T-helper 9 cell (primary cell): Measurements from ENCODE around the gene MARS1.
A peak's percentile ranks its signal among the peaks of the same experiment; 100 is the strongest.

ENCODE experiments used
- DNase-seq: peaks from one replicate; pipeline ENCODE4 v3.0.0-alpha.2; 2020

Gene MARS1

GRCh38 chr12:57458665-57459054 lies 29.2 kb upstream of the MARS1 start:
- DNase-seq, result no peak

DNA sequence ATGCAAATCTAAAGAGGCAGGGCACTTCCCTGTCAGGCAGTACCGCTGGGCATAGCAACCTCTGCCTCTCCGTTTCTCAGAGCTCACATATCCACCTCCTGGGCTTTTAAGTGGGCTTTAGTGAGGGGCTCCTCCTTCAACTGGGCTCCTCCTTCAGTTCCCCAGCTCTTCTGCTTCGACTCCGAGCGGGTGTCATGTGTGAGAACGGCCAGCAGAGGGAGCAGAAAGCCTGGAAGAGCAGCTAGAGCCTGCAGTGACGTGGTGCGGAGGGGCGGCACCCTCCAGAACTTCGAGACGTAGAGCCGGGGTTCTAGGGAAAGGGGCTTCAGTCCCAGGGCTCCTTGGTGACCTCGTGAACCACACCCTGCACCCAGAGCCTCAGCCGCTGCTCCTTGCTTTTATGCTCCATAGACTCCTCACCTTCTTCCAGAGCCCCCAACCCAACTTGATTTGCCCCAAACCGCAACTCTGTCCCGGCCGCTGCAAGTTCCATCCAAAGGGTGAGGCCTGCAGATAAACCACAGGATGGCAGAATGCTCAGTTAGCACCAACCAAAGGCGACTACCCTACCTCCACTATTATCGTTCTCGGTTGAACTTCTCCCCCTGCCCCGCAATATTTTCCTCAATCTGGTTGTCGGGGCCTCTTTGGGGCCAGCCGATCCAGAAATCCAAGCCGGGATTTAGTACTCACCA lies 28.7 kb upstream of the MARS1 start:
- peak; percentile 88 for DNase-seq

DNA sequence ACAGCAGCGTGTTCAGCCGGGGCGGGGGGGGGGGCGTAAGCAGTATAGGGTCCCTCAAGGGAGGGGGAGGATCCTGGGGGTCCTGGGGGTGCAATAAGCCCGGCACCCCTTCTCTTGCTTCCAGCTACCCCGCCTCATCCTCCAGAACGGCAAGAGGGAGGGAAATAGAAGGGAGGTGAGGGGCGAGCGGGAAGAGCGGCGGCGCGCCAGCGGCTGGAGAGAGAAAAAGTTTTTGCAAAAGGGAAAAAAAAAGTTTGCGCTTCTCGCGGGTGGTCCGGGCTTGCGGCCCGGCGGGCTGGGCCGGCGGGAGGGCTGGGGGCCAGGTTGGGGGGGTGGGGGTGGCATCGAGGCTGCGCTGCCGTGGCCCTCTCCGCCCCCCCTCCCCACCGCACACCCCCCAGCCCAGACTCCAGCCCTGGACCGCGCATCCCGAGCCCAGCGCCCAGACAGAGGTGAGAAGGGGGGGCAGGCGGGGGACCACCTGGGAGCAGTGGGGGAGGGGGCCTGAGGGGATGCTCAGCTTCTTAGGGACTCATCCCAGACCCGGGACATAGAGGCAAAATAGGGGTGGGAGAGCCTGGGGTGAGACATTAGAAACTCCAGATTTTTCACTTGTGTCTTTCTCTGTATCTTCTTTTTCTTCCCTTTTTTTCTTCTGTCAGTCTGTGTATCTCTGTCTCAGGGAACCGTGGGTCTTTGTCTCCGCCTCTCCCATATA lies 28.0 kb upstream of the MARS1 start, which contains the start of gene GLI1:
Gene GLI1 (plus strand): TSS at position 36 of the 718 bp plus-strand sequence. CDS start 3,907 bp downstream, outside the sequence.
- DNase-seq, result no peak

GRCh38 chr12:57460468-57460784 lies 27.4 kb upstream of the MARS1 start:
- DNase-seq, result no peak

- no peak for DNase-seq
Observed at GRCh38 chr12:57460841-57461275, 27.0 kb upstream of the MARS1 start.

DNA sequence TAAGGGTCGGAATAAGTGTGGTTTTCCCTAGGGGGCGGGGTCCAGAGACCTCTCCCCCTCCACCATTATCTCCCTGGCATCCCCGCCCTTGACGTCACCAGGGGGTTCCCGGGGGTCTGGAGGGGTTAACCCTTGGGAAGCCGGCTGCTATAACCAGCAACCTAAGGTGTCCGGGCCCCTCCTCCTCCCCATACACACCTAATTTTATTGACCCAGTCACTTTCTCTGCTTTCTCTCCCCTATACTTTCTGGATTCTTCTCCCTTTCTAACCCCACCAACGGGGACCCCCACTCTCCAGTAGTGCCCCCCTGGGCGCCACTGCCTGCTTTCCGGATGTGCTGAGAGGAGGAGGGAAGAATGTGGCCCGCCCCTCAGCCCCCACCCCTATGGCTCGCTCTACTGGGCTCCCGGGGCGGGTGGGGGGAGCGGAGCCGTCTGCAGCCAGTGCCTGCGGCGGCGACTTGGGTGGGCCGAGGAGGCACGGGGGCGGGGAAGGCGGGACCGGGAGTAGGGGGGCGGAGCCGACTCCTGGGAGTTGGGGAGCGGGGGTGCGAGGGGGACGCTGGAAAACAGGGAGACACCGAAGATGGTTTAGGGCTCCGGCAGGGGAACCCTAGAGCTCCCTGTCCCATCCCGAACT lies 26.5 kb upstream of the MARS1 start:
- peak; percentile 38 for DNase-seq

GRCh38 chr12:57461917-57462250 lies 26.0 kb upstream of the MARS1 start:
- DNase-seq, result no peak

- peak; percentile 87 for DNase-seq
Observed at GRCh38 chr12:57462251-57462911, 25.5 kb upstream of the MARS1 start.

- no peak for DNase-seq
Observed at GRCh38 chr12:57462912-57463253, 25.0 kb upstream of the MARS1 start.

DNA sequence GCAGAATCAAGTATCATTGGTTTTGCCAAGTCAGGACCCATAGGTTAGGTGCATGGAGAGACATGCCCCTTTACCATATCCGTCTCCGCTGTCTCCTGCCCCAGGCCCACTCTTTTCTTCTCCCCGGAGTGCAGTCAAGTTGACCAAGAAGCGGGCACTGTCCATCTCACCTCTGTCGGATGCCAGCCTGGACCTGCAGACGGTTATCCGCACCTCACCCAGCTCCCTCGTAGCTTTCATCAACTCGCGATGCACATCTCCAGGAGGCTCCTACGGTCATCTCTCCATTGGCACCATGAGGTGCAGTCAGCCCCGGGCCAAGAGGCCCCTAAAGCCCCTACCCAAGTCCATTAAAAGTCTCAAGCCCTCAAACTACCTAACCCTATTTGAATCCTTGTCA lies 23.3 kb upstream of the MARS1 start:
- DNase-seq, result no peak

- DNase-seq, result no peak
Observed at GRCh38 chr12:57465030-57465746, 22.7 kb upstream of the MARS1 start.

DNA sequence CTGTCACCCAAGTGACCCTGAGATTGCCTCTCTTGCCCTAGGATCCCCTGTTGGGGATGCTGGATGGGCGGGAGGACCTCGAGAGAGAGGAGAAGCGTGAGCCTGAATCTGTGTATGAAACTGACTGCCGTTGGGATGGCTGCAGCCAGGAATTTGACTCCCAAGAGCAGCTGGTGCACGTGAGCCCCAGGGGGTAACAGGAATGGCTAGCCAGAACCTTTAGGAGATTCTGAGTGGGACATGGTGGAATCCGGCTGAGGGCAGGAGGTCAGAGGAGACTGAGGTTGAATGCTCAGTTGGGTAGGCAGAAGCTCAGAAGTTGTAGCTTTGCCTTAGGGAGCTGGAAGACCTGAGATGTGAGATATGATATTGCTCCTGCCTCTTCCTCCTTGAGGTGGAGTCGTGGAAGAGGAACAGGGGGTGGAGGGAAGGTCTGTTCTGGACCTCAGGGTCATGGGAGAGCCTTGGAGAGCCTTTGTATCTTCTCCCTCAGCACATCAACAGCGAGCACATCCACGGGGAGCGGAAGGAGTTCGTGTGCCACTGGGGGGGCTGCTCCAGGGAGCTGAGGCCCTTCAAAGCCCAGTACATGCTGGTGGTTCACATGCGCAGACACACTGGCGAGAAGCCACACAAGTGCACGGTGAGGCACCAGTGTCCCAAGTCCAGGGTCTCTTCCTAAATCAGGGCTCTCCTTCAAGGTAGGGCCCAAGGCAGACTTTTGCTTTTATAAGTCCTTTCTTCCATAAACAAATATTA lies 21.9 kb upstream of the MARS1 start:
- DNase-seq, result no peak

DNA sequence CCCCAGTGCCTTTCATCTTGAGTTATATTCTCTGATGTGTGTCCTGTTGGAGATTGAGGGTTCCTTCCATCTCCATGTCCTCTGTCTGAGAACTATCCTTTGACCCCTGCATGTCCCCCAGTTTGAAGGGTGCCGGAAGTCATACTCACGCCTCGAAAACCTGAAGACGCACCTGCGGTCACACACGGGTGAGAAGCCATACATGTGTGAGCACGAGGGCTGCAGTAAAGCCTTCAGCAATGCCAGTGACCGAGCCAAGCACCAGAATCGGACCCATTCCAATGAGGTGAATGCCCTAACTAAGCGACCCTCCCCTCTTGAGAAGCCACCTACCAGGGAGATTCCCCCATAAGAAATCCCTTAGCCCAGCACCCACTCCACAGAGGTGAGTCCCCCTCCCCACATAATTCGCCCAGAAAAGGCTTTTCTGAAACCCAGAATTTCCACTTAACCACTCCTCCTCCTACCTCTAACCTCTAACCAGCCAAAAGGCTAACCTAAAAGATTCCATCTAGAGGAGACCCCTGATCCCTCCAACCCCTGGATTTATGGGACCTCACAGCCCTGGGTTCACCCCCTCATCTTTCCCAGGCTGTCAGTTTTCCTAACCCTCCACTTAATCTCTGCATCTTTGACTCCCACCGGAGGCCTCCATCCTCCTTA lies 20.5 kb upstream of the MARS1 start:
- DNase-seq, result no peak

DNA sequence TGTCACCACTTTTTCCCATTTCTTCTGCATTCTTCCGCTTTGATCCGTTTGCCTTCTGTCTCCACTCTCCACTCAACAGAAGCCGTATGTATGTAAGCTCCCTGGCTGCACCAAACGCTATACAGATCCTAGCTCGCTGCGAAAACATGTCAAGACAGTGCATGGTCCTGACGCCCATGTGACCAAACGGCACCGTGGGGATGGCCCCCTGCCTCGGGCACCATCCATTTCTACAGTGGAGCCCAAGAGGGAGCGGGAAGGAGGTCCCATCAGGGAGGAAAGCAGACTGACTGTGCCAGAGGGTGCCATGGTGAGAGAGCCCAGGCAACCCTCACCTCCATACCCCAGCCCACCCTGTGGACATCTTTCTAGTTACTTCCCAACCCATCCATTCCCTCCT lies 20.0 kb upstream of the MARS1 start:
- no peak for DNase-seq

DNA sequence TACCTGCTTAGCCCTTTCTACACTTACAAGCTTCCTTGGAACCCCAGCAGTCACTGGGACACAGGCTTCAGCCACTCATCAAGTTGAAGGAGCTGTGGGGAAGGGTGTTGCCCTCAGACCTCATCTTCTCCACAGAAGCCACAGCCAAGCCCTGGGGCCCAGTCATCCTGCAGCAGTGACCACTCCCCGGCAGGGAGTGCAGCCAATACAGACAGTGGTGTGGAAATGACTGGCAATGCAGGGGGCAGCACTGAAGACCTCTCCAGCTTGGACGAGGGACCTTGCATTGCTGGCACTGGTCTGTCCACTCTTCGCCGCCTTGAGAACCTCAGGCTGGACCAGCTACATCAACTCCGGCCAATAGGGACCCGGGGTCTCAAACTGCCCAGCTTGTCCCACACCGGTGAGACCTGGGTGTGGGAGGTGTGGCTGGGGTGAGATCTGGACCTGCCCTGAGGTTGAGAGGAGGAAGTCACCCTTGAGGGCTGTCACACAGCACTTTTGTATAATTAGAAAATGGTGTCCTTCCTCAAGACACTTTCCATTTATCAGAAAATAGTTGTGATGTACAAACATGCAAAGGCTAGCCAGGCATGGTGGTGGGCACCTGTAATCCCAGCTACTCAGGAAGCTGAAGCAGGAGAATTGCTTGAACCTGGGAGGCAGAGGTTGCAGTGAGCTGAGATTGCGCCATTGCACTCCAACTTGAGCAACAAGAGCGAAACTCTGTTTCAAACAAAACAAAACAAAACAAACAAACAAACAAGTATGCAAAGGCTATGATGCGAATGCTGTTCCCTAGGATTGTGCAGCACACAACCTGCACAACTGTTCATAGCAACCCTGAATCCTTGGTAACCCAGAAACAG lies 18.3 kb upstream of the MARS1 start:
- no peak for DNase-seq

GRCh38 chr12:57470286-57470969 lies 17.4 kb upstream of the MARS1 start:
- no peak for DNase-seq

DNA sequence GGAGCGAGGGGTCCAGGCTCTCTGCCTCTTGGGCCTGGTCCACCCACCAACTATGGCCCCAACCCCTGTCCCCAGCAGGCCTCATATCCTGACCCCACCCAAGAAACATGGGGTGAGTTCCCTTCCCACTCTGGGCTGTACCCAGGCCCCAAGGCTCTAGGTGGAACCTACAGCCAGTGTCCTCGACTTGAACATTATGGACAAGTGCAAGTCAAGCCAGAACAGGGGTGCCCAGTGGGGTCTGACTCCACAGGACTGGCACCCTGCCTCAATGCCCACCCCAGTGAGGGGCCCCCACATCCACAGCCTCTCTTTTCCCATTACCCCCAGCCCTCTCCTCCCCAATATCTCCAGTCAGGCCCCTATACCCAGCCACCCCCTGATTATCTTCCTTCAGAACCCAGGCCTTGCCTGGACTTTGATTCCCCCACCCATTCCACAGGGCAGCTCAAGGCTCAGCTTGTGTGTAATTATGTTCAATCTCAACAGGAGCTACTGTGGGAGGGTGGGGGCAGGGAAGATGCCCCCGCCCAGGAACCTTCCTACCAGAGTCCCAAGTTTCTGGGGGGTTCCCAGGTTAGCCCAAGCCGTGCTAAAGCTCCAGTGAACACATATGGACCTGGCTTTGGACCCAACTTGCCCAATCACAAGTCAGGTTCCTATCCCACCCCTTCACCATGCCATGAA lies 16.8 kb upstream of the MARS1 start:
- DNase-seq, result no peak

- DNase-seq, result no peak
Observed at GRCh38 chr12:57471661-57472060, 16.2 kb upstream of the MARS1 start.

- no peak for DNase-seq
Observed at GRCh38 chr12:57472391-57472790, 15.5 kb upstream of the MARS1 start.
